T-helper 1 cell treated with Interleukin-12 subunit alpha and Interleukin-12 subunit beta and Interleukin-4 antibody, amounts not matched to agents 30 μg/mL and 1 μg/mL, for 36 hours (primary cell): ENCODE measurements around the gene RPL18.
A peak's percentile ranks its signal among the peaks of the same experiment; 100 is the strongest.
"Not testable (repeated sequence)": the region's sequence is repeated elsewhere in the genome, so short reads cannot be mapped to it uniquely, and the experiment has no call there.

Source experiments
- H3K27ac Mint-ChIP-seq: one replicate; pipeline ENCODE4 v1.8.0; 2021; ENCODE audit warnings: mild to moderate bottlenecking, mixed read lengths
- H3K27me3 Mint-ChIP-seq: one replicate; pipeline ENCODE4 v1.8.0; 2021; ENCODE audit warnings: low read depth, mixed read lengths
- H3K36me3 Mint-ChIP-seq: one replicate; pipeline ENCODE4 v1.8.0; 2021; ENCODE audit warnings: low read depth, mixed read lengths
- H3K4me1 Mint-ChIP-seq: one replicate; pipeline ENCODE4 v1.8.0; 2021; ENCODE audit warnings: low read depth, mixed read lengths
- H3K4me3 Mint-ChIP-seq: one replicate; pipeline ENCODE4 v1.8.0; 2021; ENCODE audit warnings: mild to moderate bottlenecking, moderate library complexity, mixed read lengths
- H3K9me3 Mint-ChIP-seq: one replicate; pipeline ENCODE4 v1.8.0; 2021; ENCODE audit warnings: mixed read lengths

Gene RPL18

GRCh38 chr19:48600679-48601417 lies 18.1 kb downstream of the RPL18 start:
- H3K36me3 Mint-ChIP-seq, result no peaks in the 10 kb centered on the region
- H3K4me1 Mint-ChIP-seq, result no peaks in the 10 kb centered on the region
- H3K9me3 Mint-ChIP-seq, result no peaks in the 10 kb centered on the region
- H3K4me3 Mint-ChIP-seq, result no peak overlapping the region
- H3K27ac Mint-ChIP-seq, result no peak overlapping the region
- H3K27me3 Mint-ChIP-seq, result no peaks in the 10 kb centered on the region

DNA sequence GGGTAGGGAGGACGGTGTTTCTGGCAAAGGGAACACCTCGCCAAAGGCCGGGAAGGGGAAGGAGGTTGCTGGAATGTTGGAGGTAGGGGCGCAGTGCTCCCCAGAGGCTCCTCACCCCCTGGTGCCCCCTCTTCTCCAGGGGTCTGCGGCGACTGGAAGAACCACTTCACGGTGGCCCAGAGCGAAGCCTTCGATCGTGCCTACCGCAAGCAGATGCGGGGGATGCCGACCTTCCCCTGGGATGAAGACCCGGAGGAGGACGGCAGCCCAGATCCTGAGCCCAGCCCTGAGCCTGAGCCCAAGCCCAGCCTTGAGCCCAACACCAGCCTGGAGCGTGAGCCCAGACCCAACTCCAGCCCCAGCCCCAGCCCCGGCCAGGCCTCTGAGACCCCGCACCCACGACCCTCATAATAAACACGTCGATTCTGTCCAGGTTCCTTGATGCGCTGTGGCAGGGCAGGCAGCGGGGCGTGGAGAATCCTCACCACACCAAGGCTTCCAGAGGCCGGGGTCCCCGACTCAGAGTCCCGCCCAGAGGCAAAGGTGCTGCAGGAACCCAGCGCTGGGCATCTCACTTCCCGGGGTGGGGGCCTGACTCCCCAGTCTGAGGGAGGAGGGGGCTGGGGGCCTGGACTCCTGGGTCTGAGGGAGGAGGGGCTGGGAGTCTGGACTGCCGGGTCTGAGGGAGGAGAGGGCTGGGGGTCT lies 19.8 kb downstream of the RPL18 start:
- H3K9me3 Mint-ChIP-seq, result no peaks in the 10 kb centered on the region
- H3K36me3 Mint-ChIP-seq, result no peaks in the 10 kb centered on the region
- H3K4me3 Mint-ChIP-seq, result no peak overlapping the region
- H3K27ac Mint-ChIP-seq, result no peak overlapping the region
- no peaks in the 10 kb centered on the region for H3K27me3 Mint-ChIP-seq
- peaks cover 2% of the 10 kb centered on the region for H3K4me1 Mint-ChIP-seq

GRCh38 chr19:48596679-48597465 lies 22.1 kb downstream of the RPL18 start:
- Mint-ChIP-seq H3K4me3 (peak overlapping the region; percentile 74), H3K4me1 (peaks cover 7% of the 10 kb centered on the region), H3K27ac (peak overlapping the region; percentile 76), H3K27me3 (no peaks in the 10 kb centered on the region), H3K9me3 (no peaks in the 10 kb centered on the region), H3K36me3 (no peaks in the 10 kb centered on the region)

GRCh38 chr19:48596237-48596636 lies 22.7 kb downstream of the RPL18 start:
- H3K4me1 Mint-ChIP-seq, result peaks cover 9% of the 10 kb centered on the region
- no peaks in the 10 kb centered on the region for H3K9me3 Mint-ChIP-seq
- peak overlapping the region; percentile 74 for H3K4me3 Mint-ChIP-seq
- no peaks in the 10 kb centered on the region for H3K27me3 Mint-ChIP-seq
- no peak overlapping the region for H3K27ac Mint-ChIP-seq
- H3K36me3 Mint-ChIP-seq, result no peaks in the 10 kb centered on the region

DNA sequence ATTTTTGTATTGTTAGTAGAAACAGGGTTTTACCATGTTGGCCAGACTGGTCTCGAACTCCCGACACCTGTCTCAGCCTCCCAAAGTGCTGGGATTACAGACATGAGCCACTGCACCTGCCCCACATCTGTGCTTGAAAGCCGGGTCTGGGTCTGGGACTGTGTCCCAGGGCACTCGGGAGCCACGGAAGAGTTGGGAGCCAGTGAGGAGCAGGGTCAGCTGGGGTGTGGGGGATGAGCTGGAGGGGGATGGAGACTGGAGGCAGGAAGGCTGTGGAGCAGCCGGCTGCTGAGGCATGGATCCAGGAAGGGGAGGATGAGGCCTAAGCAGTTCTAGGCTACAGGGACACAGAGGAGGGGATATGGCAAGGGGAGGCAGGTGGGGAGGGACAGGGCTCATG lies 23.1 kb downstream of the RPL18 start:
- H3K9me3 Mint-ChIP-seq, result no peaks in the 10 kb centered on the region
- H3K36me3 Mint-ChIP-seq, result no peaks in the 10 kb centered on the region
- no peaks in the 10 kb centered on the region for H3K27me3 Mint-ChIP-seq
- H3K27ac Mint-ChIP-seq, result no peak overlapping the region
- peak overlapping the region; percentile 74 for H3K4me3 Mint-ChIP-seq
- peaks cover 9% of the 10 kb centered on the region for H3K4me1 Mint-ChIP-seq

DNA sequence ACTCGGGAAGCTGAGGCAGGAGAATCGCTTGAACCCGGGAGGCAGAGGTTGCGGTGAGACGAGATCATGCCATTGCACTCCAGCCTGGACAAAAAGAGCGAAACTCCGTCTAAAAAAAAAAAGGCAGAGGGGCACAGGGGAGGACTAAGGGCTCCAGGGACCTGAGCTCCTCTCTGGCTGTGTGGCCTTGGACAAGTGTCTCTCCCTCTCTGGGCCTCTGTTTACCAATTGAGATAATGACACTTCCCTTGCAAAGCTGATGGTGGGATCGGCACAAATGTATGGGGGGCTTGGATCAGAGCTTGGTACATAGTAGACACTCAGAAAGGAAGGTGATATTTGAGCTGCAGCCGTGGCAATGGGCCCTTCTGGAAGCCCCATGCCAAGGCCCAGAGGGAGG lies 23.8 kb downstream of the RPL18 start:
- peaks cover 9% of the 10 kb centered on the region for H3K4me1 Mint-ChIP-seq
- peak overlapping the region; percentile 77 for H3K27ac Mint-ChIP-seq
- peaks cover 3% of the 10 kb centered on the region for H3K36me3 Mint-ChIP-seq
- peak overlapping the region; percentile 77 for H3K4me3 Mint-ChIP-seq
- H3K27me3 Mint-ChIP-seq, result no peaks in the 10 kb centered on the region
- H3K9me3 Mint-ChIP-seq, result no peaks in the 10 kb centered on the region

GRCh38 chr19:48591021-48591420 lies 28.0 kb downstream of the RPL18 start:
- H3K4me3 Mint-ChIP-seq, result no peak overlapping the region
- H3K4me1 Mint-ChIP-seq, result peaks cover 18% of the 10 kb centered on the region
- H3K27ac Mint-ChIP-seq, result no peak overlapping the region
- H3K36me3 Mint-ChIP-seq, result peaks cover 9% of the 10 kb centered on the region
- peaks cover 7% of the 10 kb centered on the region for H3K27me3 Mint-ChIP-seq
- H3K9me3 Mint-ChIP-seq, result no peaks in the 10 kb centered on the region

GRCh38 chr19:48588670-48589401 lies 30.1 kb downstream of the RPL18 start:
- no peaks in the 10 kb centered on the region for H3K9me3 Mint-ChIP-seq
- peaks cover 12% of the 10 kb centered on the region for H3K27me3 Mint-ChIP-seq
- H3K36me3 Mint-ChIP-seq, result peaks cover 12% of the 10 kb centered on the region
- H3K4me3 Mint-ChIP-seq, result peak overlapping the region; percentile 78
- H3K4me1 Mint-ChIP-seq, result peaks cover 22% of the 10 kb centered on the region
- peak overlapping the region; percentile 85 for H3K27ac Mint-ChIP-seq

GRCh38 chr19:48587387-48587786 lies 31.6 kb downstream of the RPL18 start:
- Mint-ChIP-seq H3K9me3 (no peaks in the 10 kb centered on the region), H3K4me1 (peaks cover 18% of the 10 kb centered on the region), H3K27me3 (peaks cover 12% of the 10 kb centered on the region), H3K27ac (no peak overlapping the region), H3K4me3 (no peak overlapping the region), H3K36me3 (peaks cover 12% of the 10 kb centered on the region)

GRCh38 chr19:48582168-48582567 lies 36.8 kb downstream of the RPL18 start:
- H3K4me3 Mint-ChIP-seq, result no peak overlapping the region
- H3K36me3 Mint-ChIP-seq, result peaks cover 3% of the 10 kb centered on the region
- H3K27me3 Mint-ChIP-seq, result peaks cover 5% of the 10 kb centered on the region
- H3K9me3 Mint-ChIP-seq, result no peaks in the 10 kb centered on the region
- no peak overlapping the region for H3K27ac Mint-ChIP-seq
- peaks cover 6% of the 10 kb centered on the region for H3K4me1 Mint-ChIP-seq

- Mint-ChIP-seq H3K4me3 (no peak overlapping the region), H3K27ac (no peak overlapping the region)
Measured at GRCh38 chr19:48578891-48579290, 40.1 kb downstream of the RPL18 start.

DNA sequence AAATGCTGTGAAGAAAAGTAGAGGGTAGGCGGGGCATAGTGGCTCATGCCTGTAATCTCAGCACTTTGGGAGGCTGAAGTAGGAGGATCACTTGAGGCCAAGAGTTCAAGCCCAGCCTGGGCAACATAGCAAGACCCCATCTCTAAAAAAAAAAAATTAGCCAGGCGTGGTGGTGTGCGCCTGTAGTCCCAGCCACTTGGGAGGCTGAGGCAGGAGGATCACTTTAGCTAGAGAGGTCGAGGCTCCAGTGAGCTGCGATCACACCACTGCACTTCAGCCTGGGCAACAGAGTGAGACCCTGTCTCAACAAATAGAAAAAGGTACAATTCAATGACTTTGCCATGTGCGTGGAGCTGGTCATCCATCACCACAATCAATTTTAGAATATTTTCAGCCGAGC lies 41.1 kb downstream of the RPL18 start:
- H3K27ac Mint-ChIP-seq, H3K36me3 Mint-ChIP-seq, H3K4me3 Mint-ChIP-seq, H3K4me1 Mint-ChIP-seq, H3K9me3 Mint-ChIP-seq, H3K27me3 Mint-ChIP-seq: not testable (repeated sequence)

More at GRCh38 chr19:48578891-48579290, 40.1 kb downstream of the RPL18 start:
- Mint-ChIP-seq H3K36me3 (no peaks in the 10 kb centered on the region), H3K27me3 (no peaks in the 10 kb centered on the region), H3K9me3 (no peaks in the 10 kb centered on the region), H3K4me1 (no peaks in the 10 kb centered on the region)

DNA sequence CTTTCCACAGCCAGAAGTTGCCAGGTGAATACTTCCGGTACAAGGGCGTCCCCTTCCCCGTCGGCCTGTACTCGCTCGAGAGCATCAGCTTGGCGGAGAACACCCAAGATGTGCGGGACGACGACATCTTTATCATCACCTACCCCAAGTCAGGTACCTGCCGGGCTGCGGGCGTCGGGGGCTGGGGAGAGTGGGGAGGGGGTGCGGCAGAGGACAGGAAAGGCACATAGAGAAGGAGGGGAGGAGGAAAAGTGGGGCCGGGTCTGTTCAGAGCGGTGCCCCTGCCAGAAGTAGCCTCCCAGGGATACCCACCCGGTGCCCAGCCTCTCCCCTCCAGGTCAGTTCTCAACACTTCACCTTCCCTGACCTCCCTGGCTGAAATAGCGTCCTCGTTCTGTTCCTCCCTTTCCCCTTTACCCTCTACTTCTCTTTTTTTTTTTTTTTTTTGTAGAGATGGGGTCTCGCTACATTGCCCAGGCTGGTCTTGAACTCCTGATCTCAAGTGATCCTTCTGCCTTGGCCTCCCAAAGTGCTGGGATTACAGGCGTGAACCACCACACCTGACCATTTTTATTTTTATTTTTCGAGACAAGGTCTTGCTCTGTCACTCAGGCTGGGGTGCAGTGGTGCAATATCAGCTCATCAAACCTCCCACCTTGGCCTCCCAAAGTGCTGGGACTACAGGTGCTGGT lies 42.9 kb downstream of the RPL18 start:
- Mint-ChIP-seq H3K4me3 (no peak overlapping the region), H3K4me1 (no peaks in the 10 kb centered on the region), H3K27ac (no peak overlapping the region), H3K27me3 (no peaks in the 10 kb centered on the region), H3K36me3 (no peaks in the 10 kb centered on the region), H3K9me3 (no peaks in the 10 kb centered on the region)

- Mint-ChIP-seq H3K9me3 (no peaks in the 10 kb centered on the region), H3K27me3 (no peaks in the 10 kb centered on the region), H3K4me1 (no peaks in the 10 kb centered on the region), H3K27ac (no peak overlapping the region), H3K4me3 (no peak overlapping the region), H3K36me3 (no peaks in the 10 kb centered on the region)
Measured at GRCh38 chr19:48573163-48573505, 45.8 kb downstream of the RPL18 start.
